OCI-LY1 (cell line): ENCODE measurements around the gene VCY1B.
"Not testable (repeated sequence)": the region's sequence is repeated elsewhere in the genome, so short reads cannot be mapped to it uniquely, and the experiment has no call there.

Source experiments
- H2AFZ ChIP-seq: fragments of 200-600 bp; sonication (generic), shearing (Covaris generic); 2 replicates; pipeline ENCODE4 v1.6.0; 2014; ENCODE audit warnings: antibody characterized with exemption, mild to moderate bottlenecking, low read length
- H3F3A ChIP-seq: fragments of 200-600 bp; sonication (generic), shearing (Covaris generic); 2 replicates; pipeline ENCODE4 v1.6.0; 2014; ENCODE audit warnings: mild to moderate bottlenecking, antibody characterized with exemption, low read length, moderate library complexity; ENCODE audit not compliant: insufficient read depth
- H3K27ac ChIP-seq: fragments of 200-600 bp; sonication (generic); 2 replicates; pipeline ENCODE4 v1.5.1; 2014; ENCODE audit warnings: low read length, mixed run types, mild to moderate bottlenecking, low read depth; ENCODE audit not compliant: poor library complexity, severe bottlenecking
- H3K27me3 ChIP-seq: fragments of 200-600 bp; sonication (generic); 2 replicates; pipeline ENCODE4 v1.6.0; 2014; ENCODE audit warnings: antibody characterized with exemption, mild to moderate bottlenecking, low read length, moderate library complexity; ENCODE audit not compliant: insufficient read depth
- H3K36me3 ChIP-seq: fragments of 200-600 bp; sonication (generic); 2 replicates; pipeline ENCODE4 v1.6.1; 2014; ENCODE audit warnings: mild to moderate bottlenecking, antibody characterized with exemption, low read length, moderate library complexity, mixed read lengths; ENCODE audit not compliant: insufficient read depth
- H3K4me1 ChIP-seq: fragments of 200-600 bp; sonication (generic); 2 replicates; pipeline ENCODE4 v1.5.1; 2014; ENCODE audit warnings: mild to moderate bottlenecking, low read length, moderate library complexity; ENCODE audit not compliant: insufficient read depth, severe bottlenecking
- H3K4me2 ChIP-seq: fragments of 200-600 bp; sonication (generic), shearing (Covaris generic); 2 replicates; pipeline ENCODE4 v1.6.1; 2014; ENCODE audit warnings: low read length
- H3K4me3 ChIP-seq: fragments of 200-600 bp; sonication (generic); 2 replicates; pipeline ENCODE4 v1.5.1; 2014; ENCODE audit warnings: low read length, low read depth, mild to moderate bottlenecking, mixed read lengths; ENCODE audit not compliant: poor library complexity, severe bottlenecking
- H3K79me2 ChIP-seq: fragments of 200-600 bp; shearing (Covaris generic); 2 replicates; pipeline ENCODE4 v1.6.1; 2016; ENCODE audit warnings: mixed run types, low read length, mixed read lengths; ENCODE audit not compliant: insufficient read depth
- H3K9ac ChIP-seq: fragments of 200-600 bp; sonication (generic), shearing (Covaris generic); 2 replicates; pipeline ENCODE4 v1.6.1; 2014; ENCODE audit warnings: mild to moderate bottlenecking, low read length, mixed read lengths
- H3K9me2 ChIP-seq: fragments of 200-600 bp; sonication (generic), shearing (Covaris generic); 2 replicates; pipeline ENCODE4 v1.6.1; 2014; ENCODE audit warnings: low read depth, mild to moderate bottlenecking, low read length, mixed read lengths
- H3K9me3 ChIP-seq: fragments of 200-600 bp; shearing (Covaris generic); 2 replicates; pipeline ENCODE4 v1.6.1; 2014; ENCODE audit warnings: low read length, mixed read lengths
- H4K20me1 ChIP-seq: fragments of 200-600 bp; sonication (generic), shearing (Covaris generic); 2 replicates; pipeline ENCODE4 v1.6.0; 2016; ENCODE audit warnings: mild to moderate bottlenecking, low read length; ENCODE audit not compliant: insufficient read depth
- EZH2 ChIP-seq: fragments of 200-600 bp; sonication (generic), shearing (Covaris generic); IDR thresholded peaks from 2 replicates; pipeline ENCODE4 v1.8.0; 2017; ENCODE audit warnings: borderline replicate concordance, mixed run types, mild to moderate bottlenecking, antibody characterized with exemption, low read length, moderate library complexity, mixed read lengths
- TF ChIP-seq, protein P1 (sequence below): fragments of 200-600 bp; sonication (generic), shearing (Covaris generic); IDR thresholded peaks from 2 replicates; pipeline ENCODE4 v1.5.1; 2017; ENCODE audit warnings: mild to moderate bottlenecking, antibody characterized with exemption, low read length, moderate library complexity, mixed read lengths

VCY1B gene

DNA sequence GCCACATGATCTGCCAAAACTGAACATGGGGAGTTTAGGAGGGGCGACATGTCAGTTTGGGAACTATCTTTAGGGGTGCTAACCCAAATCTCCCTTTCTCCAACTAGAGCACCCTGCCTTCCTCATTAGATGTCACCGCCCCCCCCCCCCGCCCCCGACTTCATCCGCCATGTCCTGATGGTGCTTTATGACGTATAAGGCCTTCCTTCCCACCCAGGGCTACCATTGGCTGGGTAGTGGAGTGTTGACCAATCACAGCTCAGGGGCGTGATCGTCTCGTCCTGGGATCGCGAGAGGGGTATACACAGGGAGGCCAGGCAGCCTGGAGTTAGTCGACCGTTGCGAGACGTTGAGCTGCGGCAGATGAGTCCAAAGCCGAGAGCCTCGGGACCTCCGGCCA, at the start of gene VCY1B:
Gene VCY1B (plus strand): TSS at position 301 of the 400 bp plus-strand sequence. CDS start 63 bp downstream, at position 364.
- H3K27me3 ChIP-seq, H4K20me1 ChIP-seq, H3K9me3 ChIP-seq, H3K9ac ChIP-seq, H3K4me2 ChIP-seq, H3K9me2 ChIP-seq, H3K79me2 ChIP-seq, H2AFZ ChIP-seq, H3K4me3 ChIP-seq, H3K4me1 ChIP-seq, H3K27ac ChIP-seq, H3F3A ChIP-seq, H3K36me3 ChIP-seq: not testable (repeated sequence)

DNA sequence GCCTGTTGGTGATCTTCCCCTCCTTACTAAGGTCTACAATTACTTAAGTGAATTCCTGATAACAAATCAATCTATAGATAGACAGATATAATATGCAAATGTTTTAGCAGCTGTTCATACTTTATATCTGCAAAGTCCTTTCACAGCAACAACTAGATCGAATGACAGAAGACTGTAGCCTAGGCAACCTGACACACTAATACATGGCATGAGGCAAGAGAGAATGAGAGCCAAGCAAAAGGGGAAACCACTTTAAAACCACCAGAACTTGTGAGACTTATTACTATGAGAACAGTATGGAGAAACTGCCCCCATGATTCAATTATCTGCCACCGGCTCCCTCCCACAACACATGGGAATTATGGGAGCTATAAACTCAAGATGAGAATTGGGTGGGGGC, 44.1 kb upstream of the VCY1B start:
- not testable (repeated sequence) for H3K36me3 ChIP-seq, H3K9ac ChIP-seq, H3K4me3 ChIP-seq, H3K9me3 ChIP-seq, H3K4me2 ChIP-seq, H3K27me3 ChIP-seq, H4K20me1 ChIP-seq, H3K79me2 ChIP-seq, H3F3A ChIP-seq, H3K27ac ChIP-seq, H3K9me2 ChIP-seq, H3K4me1 ChIP-seq, H2AFZ ChIP-seq

DNA sequence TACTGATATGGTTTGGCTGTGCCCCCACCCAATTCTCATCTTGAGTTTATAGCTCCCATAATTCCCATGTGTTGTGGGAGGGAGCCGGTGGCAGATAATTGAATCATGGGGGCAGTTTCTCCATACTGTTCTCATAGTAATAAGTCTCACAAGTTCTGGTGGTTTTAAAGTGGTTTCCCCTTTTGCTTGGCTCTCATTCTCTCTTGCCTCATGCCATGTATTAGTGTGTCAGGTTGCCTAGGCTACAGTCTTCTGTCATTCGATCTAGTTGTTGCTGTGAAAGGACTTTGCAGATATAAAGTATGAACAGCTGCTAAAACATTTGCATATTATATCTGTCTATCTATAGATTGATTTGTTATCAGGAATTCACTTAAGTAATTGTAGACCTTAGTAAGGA, 25.6 kb upstream of the VCY1B start:
- H3K9me2 ChIP-seq, H3K27ac ChIP-seq, H3K36me3 ChIP-seq, H3F3A ChIP-seq, H3K79me2 ChIP-seq, H3K27me3 ChIP-seq, H3K4me1 ChIP-seq, H3K9ac ChIP-seq, H4K20me1 ChIP-seq, H3K4me3 ChIP-seq, H3K4me2 ChIP-seq, H3K9me3 ChIP-seq, H2AFZ ChIP-seq: not testable (repeated sequence)

DNA sequence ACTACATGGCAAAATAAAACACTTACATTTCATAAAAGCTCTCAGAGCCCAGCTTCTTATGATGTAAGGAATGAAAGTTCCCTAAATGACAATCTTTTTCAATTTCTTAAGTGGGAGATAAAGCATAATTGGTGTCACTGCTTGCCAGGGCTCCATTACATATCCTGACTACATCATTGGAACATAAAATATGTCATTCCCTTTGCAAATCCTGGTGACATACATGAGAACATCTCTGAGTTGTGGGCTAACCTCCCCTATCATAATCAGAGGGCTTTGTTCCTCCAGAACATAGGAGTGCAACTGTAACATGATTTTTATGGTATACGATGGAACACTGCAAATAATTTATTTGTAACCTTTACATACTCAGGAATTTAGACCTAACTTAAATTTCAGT, 29.9 kb downstream of the VCY1B start:
- H3F3A ChIP-seq = no peaks in the 10 kb centered on the region
- H3K27ac ChIP-seq = no peak overlapping the region
- H3K4me3 ChIP-seq = no peak overlapping the region
- no peaks in the 10 kb centered on the region for H3K9me3 ChIP-seq
- no peaks in the 10 kb centered on the region for H3K4me1 ChIP-seq
- H3K9ac ChIP-seq = no peak overlapping the region
- H3K27me3 ChIP-seq = no peaks in the 10 kb centered on the region
- TF ChIP-seq EZH2 = no peak
- TF ChIP-seq, protein P1, sequence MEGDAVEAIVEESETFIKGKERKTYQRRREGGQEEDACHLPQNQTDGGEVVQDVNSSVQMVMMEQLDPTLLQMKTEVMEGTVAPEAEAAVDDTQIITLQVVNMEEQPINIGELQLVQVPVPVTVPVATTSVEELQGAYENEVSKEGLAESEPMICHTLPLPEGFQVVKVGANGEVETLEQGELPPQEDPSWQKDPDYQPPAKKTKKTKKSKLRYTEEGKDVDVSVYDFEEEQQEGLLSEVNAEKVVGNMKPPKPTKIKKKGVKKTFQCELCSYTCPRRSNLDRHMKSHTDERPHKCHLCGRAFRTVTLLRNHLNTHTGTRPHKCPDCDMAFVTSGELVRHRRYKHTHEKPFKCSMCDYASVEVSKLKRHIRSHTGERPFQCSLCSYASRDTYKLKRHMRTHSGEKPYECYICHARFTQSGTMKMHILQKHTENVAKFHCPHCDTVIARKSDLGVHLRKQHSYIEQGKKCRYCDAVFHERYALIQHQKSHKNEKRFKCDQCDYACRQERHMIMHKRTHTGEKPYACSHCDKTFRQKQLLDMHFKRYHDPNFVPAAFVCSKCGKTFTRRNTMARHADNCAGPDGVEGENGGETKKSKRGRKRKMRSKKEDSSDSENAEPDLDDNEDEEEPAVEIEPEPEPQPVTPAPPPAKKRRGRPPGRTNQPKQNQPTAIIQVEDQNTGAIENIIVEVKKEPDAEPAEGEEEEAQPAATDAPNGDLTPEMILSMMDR = no peak
- H3K79me2 ChIP-seq = no peaks in the 10 kb centered on the region
- H2AFZ ChIP-seq = no peak overlapping the region
- H3K36me3 ChIP-seq = no peaks in the 10 kb centered on the region
- H3K4me2 ChIP-seq = no peak overlapping the region
- H3K9me2 ChIP-seq = no peaks in the 10 kb centered on the region
- no peaks in the 10 kb centered on the region for H4K20me1 ChIP-seq
